ENCODE data around the gene TGIF1.

Gene TGIF1

DNA sequence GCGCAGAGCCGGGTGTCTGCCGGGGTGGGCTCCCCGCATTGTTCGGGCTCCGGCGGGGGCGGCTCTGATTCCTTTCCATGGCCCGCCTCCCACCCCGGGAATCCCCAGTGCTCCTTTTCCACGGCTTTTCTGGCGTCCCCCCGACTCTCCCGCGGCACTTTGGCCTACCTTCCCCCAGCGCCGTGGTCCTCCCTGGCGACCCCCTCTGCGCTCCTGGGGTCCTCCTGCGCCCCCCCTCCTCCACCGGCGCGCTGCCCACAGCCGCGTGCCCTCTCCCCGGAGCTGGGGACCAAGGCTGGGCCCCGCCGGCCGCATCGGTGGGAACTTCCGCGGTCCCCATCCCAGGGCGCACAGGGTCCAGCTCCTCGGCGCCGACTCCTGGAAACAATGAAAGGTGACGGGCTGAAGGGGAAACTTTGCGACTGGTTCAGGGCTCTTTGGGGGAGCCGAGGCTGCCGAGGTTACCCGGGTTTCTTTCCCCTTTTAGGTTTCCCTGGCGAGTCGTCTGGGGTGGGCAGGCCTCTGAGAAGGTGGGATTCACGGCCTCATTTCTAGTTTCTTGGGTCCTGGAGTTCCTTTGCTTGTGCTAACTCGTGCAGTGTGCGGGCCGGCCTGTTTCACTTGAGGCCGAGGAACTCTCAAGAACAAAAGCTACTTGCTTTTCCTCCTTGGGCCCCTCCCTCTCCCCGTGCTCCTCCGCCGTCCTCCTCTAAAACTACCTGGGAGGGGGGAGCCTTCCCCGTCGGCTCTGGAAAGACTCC lies 2.2 kb downstream of the TGIF1 start:
- Histone ChIP-seq H3K9me3 (ENCODE audit: insufficient read depth, low read depth, low read length) (no peaks in the 10 kb centered on the region), H3K9ac (ENCODE audit: low read depth, low read length) (peak overlapping the region; percentile 95), H3K36me3 (ENCODE audit: insufficient read depth, low read depth, low read length) (peaks cover 34% of the 10 kb centered on the region), H3K27me3 (ENCODE audit: insufficient read depth, low read length) (no peaks in the 10 kb centered on the region), H3K27ac (ENCODE audit: low read length) (peak overlapping the region; percentile 96), H3K4me1 (ENCODE audit: insufficient read depth, low read length) (peaks cover 19% of the 10 kb centered on the region), H3K4me3 (ENCODE audit: low read length) (peak overlapping the region; percentile 99)

DNA sequence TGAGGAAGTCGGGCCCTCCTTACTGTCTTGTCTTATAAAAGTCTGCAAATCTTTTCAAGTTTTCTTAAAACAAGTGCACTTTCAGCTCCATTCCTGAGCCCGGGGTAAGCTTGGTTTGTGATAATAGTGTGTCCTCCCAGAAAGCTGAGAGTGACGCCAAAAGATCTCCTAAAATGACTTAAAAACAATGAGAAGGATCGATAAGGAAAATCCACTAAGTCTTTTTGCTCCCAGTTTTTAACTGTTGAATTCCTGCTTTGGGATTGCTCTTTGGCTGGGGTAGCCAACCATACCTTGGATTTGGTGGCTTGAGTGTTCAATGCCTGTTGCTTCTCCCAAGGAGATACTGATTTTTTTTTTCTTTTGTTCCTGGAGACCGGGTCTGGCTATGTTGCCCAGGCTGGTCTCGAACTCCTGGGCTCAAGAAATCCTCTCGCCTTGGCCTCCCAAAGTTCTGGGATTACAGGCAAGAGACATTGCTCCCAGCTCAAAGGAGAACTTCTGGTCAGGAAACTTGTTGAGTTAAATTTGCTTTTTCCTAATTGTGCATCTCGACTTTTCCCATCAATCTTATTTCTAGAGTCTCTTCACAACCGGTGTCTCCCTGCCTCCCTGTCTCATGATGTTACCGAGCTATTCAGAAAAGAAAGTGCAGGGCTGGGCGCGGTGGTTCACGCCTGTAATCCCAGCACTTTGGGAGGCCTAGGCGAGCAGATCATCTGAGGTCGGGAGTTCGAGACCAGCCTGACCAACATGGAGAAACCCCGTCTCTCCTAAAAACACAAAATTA lies 3.0 kb downstream of the TGIF1 start:
- Histone ChIP-seq H3K4me1 (ENCODE audit: insufficient read depth, low read length) (peaks cover 23% of the 10 kb centered on the region), H3K4me3 (ENCODE audit: low read length) (peak overlapping the region; percentile 99), H3K27ac (ENCODE audit: low read length) (peak overlapping the region; percentile 96), H3K27me3 (ENCODE audit: insufficient read depth, low read length) (no peaks in the 10 kb centered on the region), H3K36me3 (ENCODE audit: insufficient read depth, low read depth, low read length) (peaks cover 42% of the 10 kb centered on the region), H3K9me3 (ENCODE audit: insufficient read depth, low read depth, low read length) (no peaks in the 10 kb centered on the region), H3K9ac (ENCODE audit: low read depth, low read length) (peak overlapping the region; percentile 95)

DNA sequence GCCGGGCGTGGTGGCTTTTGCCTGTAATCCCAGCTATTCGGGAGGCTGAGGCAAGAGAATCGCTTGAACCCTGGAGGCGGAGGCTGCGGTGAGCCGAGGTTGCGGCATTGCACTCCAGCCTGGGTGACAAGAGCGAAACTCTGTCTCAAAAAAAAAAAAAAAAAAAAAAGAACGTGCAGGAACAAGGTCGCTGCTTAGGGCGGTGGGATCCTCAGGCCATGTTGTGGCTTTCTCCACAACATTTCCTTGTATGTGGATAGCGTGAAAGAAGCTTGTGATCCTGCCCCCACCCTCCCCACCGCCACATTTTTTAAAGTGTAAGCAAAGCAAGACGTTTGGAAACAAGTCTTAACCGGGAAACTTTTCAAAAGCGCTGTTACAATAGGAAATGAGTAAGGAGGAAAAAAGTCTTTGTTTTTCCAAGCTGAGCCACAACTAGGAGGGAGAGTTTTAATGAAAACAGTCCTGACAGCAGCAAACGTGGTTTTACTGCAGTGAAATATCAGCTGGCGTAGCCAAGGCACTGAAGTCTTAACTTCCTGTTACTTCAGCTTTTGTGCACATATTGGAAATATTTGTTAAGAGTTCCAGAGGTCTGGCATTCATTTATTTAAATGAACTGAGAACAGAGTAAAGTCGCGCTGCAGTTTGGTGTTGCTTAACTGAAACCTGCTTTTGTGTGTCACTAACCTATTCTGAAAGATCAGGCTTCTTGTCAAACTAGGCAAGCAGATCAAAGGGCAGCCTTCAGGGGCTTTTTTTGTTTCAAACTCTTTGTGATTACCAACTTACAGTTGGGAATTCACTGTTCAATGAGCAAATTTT lies 3.8 kb downstream of the TGIF1 start:
- peak overlapping the region; percentile 96 for H3K27ac ChIP-seq (ENCODE audit: low read length)
- peaks cover 30% of the 10 kb centered on the region for H3K4me1 ChIP-seq (ENCODE audit: insufficient read depth, low read length)
- H3K36me3 ChIP-seq (ENCODE audit: insufficient read depth, low read depth, low read length): peaks cover 50% of the 10 kb centered on the region
- H3K4me3 ChIP-seq (ENCODE audit: low read length): peak overlapping the region; percentile 99
- no peaks in the 10 kb centered on the region for H3K27me3 ChIP-seq (ENCODE audit: insufficient read depth, low read length)
- H3K9ac ChIP-seq (ENCODE audit: low read depth, low read length): peak overlapping the region; percentile 95
- H3K9me3 ChIP-seq (ENCODE audit: insufficient read depth, low read depth, low read length): no peaks in the 10 kb centered on the region

DNA sequence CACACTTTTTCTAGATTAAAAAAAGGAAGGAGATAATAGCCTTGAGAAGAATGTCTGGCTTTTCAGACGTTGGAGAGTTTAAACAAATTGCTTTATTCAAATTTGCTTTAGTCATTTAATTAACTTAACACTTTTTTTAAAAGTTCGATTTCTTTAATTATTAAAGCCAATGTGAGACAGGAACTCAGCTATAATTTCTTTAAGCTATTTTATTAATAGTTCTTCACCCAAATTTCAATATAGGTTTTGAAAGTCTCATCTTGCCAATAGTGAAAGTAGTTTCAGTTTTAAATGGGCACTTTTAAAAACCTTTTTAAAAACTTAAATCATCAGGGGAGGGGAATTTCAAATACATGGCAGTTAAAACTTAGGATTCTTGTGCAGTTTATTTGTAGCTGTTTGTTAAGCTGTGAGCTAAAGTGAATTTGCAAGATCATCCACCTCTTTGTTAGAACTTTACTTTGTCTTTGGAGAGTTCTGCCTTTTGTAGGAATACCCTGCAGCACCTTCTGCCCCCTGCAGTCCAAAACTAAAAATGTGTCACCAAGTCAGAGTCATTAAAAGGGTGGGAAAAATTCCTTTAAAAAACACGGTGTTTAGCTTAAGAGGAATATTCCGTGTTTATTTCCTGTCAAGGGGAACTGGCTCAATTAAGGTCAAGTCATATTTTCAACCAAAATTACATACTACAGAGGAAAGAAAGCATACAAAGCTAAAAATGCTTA lies 4.6 kb downstream of the TGIF1 start:
- H3K4me1 ChIP-seq (ENCODE audit: insufficient read depth, low read length): peaks cover 34% of the 10 kb centered on the region
- peak overlapping the region; percentile 96 for H3K27ac ChIP-seq (ENCODE audit: low read length)
- peak overlapping the region; percentile 95 for H3K9ac ChIP-seq (ENCODE audit: low read depth, low read length)
- no peaks in the 10 kb centered on the region for H3K9me3 ChIP-seq (ENCODE audit: insufficient read depth, low read depth, low read length)
- H3K4me3 ChIP-seq (ENCODE audit: low read length): peak overlapping the region; percentile 99
- H3K36me3 ChIP-seq (ENCODE audit: insufficient read depth, low read depth, low read length): peaks cover 57% of the 10 kb centered on the region
- H3K27me3 ChIP-seq (ENCODE audit: insufficient read depth, low read length): no peaks in the 10 kb centered on the region

DNA sequence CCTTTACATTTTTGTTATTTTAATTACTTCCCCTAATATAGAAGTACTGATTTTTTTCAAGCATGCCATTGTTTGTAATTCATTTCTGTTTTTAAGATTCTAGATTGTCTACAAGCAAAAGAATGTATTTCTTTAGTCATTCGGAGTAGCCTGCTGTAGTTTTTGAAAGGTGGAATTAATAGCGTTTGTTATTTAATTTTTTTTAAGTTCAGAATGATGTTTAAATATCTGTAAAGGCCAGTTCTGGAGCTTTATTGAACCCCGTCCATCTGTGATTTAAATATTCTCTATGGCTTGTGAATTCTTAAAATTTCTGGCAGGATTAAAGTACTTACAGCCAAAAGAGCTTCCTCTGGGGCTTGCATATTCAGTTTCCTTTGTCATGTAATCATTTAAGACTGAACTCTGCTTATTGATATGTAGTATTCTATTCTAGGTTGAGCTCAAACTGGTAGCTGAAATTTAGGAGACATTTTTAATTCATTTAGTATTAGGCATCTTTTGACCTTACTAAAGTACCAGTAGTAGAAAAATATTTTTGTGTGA lies 5.2 kb downstream of the TGIF1 start:
- no peaks in the 10 kb centered on the region for H3K9me3 ChIP-seq (ENCODE audit: insufficient read depth, low read depth, low read length)
- H3K36me3 ChIP-seq (ENCODE audit: insufficient read depth, low read depth, low read length): peaks cover 62% of the 10 kb centered on the region
- H3K4me1 ChIP-seq (ENCODE audit: insufficient read depth, low read length): peaks cover 34% of the 10 kb centered on the region
- no peaks in the 10 kb centered on the region for H3K27me3 ChIP-seq (ENCODE audit: insufficient read depth, low read length)
- H3K27ac ChIP-seq (ENCODE audit: low read length): no peak overlapping the region
- peak overlapping the region; percentile 99 for H3K4me3 ChIP-seq (ENCODE audit: low read length)
- H3K9ac ChIP-seq (ENCODE audit: low read depth, low read length): peak overlapping the region; percentile 95

DNA sequence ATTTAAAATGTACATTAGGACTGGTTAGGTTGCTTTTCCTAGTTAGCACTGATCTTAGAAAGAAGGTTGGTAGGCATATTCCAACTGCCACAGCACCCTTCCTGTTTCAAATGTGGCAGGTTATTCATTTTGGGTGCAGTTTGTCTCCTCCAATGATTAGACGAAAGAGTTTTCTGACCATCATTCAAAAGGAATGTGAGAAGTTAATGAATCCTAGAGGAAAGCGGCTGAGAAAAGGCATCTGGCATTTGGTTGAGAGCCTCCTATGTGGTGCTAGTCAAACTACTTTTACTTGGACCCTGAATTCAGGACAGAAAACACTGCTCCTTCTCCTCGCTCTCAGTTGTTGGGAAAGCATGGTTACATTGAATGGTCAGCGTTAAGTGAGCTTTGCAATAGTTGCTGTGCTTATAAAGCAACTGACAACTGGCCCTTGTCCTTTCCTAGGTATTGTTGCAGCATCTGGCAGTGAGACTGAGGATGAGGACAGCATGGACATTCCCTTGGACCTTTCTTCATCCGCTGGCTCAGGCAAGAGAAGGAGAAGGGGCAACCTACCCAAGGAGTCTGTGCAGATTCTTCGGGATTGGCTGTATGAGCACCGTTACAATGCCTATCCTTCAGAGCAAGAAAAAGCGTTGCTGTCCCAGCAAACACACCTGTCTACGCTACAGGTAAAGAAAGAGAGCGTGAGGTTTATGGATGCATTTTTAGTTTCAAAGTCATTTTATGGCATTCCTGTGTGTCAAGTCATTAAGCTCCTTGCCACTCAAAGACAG lies 6.1 kb downstream of the TGIF1 start:
- H3K9ac ChIP-seq (ENCODE audit: low read depth, low read length): peak overlapping the region; percentile 65
- peaks cover 69% of the 10 kb centered on the region for H3K36me3 ChIP-seq (ENCODE audit: insufficient read depth, low read depth, low read length)
- H3K27me3 ChIP-seq (ENCODE audit: insufficient read depth, low read length): no peaks in the 10 kb centered on the region
- H3K9me3 ChIP-seq (ENCODE audit: insufficient read depth, low read depth, low read length): no peaks in the 10 kb centered on the region
- peak overlapping the region; percentile 71 for H3K27ac ChIP-seq (ENCODE audit: low read length)
- peak overlapping the region; percentile 99 for H3K4me3 ChIP-seq (ENCODE audit: low read length)
- H3K4me1 ChIP-seq (ENCODE audit: insufficient read depth, low read length): peaks cover 34% of the 10 kb centered on the region

DNA sequence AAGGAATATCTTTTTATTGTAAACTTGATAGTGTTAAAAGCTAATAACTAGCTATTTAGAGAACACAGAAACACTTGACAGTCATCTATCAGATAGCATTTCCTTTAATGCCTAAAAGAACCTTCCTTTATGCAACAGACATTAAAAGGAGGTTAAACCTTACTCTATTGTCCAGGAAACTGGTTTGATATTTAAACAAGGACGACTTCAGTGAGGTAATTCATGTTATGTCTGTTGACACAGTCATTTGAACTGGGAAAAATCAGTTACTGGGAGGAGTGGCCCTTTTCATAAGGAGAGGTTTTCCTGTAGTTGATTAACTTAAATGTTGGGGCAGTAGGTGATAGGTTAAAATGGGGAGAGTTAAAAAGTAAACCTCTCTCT lies 6.7 kb downstream of the TGIF1 start:
- no peaks in the 10 kb centered on the region for H3K27me3 ChIP-seq (ENCODE audit: insufficient read depth, low read length)
- peaks cover 34% of the 10 kb centered on the region for H3K4me1 ChIP-seq (ENCODE audit: insufficient read depth, low read length)
- H3K9me3 ChIP-seq (ENCODE audit: insufficient read depth, low read depth, low read length): no peaks in the 10 kb centered on the region
- peak overlapping the region; percentile 99; the same call in 1 of the 2 replicates for H3K4me3 ChIP-seq (ENCODE audit: low read length)
- H3K27ac ChIP-seq (ENCODE audit: low read length): peak overlapping the region; percentile 71
- peak overlapping the region; percentile 65; the same call in 1 of the 2 replicates for H3K9ac ChIP-seq (ENCODE audit: low read depth, low read length)
- H3K36me3 ChIP-seq (ENCODE audit: insufficient read depth, low read depth, low read length): peaks cover 69% of the 10 kb centered on the region

DNA sequence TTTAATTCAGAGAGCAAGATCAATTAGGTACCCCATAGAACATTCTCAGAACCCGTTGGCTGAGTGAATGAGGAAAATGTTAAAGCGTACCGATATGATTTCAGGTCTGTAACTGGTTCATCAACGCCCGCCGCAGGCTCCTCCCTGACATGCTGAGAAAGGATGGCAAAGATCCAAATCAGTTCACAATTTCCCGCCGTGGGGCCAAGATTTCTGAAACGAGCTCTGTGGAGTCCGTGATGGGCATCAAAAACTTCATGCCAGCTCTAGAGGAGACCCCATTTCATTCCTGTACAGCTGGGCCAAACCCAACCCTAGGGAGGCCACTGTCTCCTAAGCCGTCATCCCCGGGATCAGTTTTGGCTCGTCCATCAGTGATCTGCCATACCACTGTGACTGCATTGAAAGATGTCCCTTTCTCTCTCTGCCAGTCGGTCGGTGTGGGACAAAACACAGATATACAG lies 7.3 kb downstream of the TGIF1 start:
- no peaks in the 10 kb centered on the region for H3K27me3 ChIP-seq (ENCODE audit: insufficient read depth, low read length)
- H3K27ac ChIP-seq (ENCODE audit: low read length): no peak overlapping the region
- peaks cover 34% of the 10 kb centered on the region for H3K4me1 ChIP-seq (ENCODE audit: insufficient read depth, low read length)
- peak overlapping the region; percentile 65; the same call in 1 of the 2 replicates for H3K9ac ChIP-seq (ENCODE audit: low read depth, low read length)
- peak overlapping the region; percentile 23; the same call in 1 of the 2 replicates for H3K4me3 ChIP-seq (ENCODE audit: low read length)
- H3K9me3 ChIP-seq (ENCODE audit: insufficient read depth, low read depth, low read length): no peaks in the 10 kb centered on the region
- peaks cover 72% of the 10 kb centered on the region for H3K36me3 ChIP-seq (ENCODE audit: insufficient read depth, low read depth, low read length)

DNA sequence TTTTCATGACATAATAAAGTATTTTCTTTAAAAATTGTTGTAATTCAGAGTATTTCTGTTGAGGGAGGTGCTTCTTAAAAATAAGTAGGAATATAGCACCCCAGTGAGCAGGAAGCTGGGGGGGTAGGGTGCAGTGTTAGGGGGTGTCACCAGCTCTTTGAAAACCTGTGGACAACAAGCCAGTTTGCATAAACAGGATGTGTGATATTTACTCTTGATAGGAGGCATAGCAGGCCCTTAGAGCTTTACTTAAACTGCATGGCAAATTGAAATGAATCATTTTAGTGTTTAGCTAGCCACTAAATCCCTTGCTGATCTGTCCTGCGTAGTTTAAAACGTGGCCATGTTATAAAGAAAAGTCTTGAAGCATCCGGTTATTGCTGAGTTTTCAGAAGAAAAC lies 8.4 kb downstream of the TGIF1 start:
- Histone ChIP-seq H3K36me3 (ENCODE audit: insufficient read depth, low read depth, low read length) (peaks cover 62% of the 10 kb centered on the region), H3K27ac (ENCODE audit: low read length) (no peak overlapping the region), H3K4me3 (ENCODE audit: low read length) (0 out of 2 replicates have a peak overlapping the region, but pooled peaks have one; percentile 3), H3K9me3 (ENCODE audit: insufficient read depth, low read depth, low read length) (no peaks in the 10 kb centered on the region), H3K9ac (ENCODE audit: low read depth, low read length) (peak overlapping the region; percentile 21; the same call in 1 of the 2 replicates), H3K4me1 (ENCODE audit: insufficient read depth, low read length) (peaks cover 34% of the 10 kb centered on the region), H3K27me3 (ENCODE audit: insufficient read depth, low read length) (no peaks in the 10 kb centered on the region)
